Lung microvascular endothelial cell (primary cell): ENCODE results near the gene ADAMTS2. TPM values are rescaled to one million over a fixed set of nuclear protein-coding genes. Genes with fewer than 3 reads are reported as not detected.
"Not testable (repeated sequence)": the region's sequence is repeated elsewhere in the genome, so short reads cannot be mapped to it uniquely, and the experiment has no call there.

ENCODE experiments used
- DNase-seq, 2 donors: peaks; one replicate each; pipeline versions ENCODE4 v3.0.0 to v3.0.0-alpha.2; 2010; ENCODE audit warnings: low read depth in 2 of 2
- total RNA-seq: library from RNA; depleted of rRNA; stranded (reverse); fragments of >200 nt; gene quantifications from 2 replicates; pipeline ENCODE4 v1.2.1, GENCODE V29; 2014

ADAMTS2 gene
- total RNA-seq, 1 donor from 2014 or later, result 0.40 TPM

DNA sequence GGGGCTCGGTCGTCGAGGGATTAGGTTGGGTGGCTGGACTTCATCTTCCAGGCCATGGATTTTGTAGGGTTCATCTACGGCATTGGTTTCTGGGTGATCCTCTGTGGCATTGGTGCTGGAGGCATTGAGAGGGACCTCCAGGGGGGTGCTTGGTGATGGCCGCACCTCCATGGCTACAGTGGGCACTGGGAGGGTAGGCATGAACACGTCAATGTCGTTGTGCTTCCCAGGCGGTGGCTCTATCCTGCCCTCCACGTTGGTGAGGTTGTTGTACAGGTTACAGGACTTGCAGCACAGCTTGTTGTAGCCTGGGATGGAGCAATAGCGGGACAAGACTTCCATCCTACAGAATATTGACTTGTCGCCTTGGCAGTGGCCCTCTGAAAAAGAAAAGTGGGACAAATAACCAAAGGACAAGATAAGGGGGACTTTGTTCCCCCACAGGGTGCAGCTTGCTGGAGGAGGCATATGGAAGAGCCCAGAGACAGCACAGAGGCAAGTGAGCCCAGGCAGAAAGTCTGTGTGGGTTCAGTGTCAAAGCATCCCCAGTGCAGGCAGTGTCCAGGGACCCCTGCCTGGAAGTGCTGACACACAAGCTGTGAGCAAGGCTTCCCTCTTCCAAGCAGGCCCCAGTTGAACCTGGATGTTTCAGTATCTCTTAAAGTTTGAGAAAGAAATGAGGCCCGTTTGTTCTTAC, 231.2 kb downstream of the ADAMTS2 start:
- DNase-seq, result no peak

DNA sequence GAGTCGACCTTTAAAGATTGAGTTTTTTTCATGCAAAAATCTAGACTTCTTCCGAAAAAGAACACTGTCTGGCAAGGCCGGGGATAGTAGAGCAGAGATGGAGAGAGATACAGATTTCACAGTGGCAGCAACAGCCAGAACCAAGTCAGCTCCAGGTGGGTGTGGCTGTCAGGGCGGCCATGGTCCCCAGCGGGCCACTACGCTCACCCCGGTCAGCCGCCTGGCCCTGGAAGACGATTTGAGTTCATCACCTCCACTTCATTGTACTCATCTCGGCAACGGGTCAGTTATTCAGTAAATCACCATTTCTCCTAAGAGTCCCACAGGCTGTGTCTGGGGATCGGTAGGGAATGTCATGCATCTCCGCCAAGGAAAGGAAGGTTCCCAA, 232.1 kb downstream of the ADAMTS2 start:
- DNase-seq, result no peak

DNA sequence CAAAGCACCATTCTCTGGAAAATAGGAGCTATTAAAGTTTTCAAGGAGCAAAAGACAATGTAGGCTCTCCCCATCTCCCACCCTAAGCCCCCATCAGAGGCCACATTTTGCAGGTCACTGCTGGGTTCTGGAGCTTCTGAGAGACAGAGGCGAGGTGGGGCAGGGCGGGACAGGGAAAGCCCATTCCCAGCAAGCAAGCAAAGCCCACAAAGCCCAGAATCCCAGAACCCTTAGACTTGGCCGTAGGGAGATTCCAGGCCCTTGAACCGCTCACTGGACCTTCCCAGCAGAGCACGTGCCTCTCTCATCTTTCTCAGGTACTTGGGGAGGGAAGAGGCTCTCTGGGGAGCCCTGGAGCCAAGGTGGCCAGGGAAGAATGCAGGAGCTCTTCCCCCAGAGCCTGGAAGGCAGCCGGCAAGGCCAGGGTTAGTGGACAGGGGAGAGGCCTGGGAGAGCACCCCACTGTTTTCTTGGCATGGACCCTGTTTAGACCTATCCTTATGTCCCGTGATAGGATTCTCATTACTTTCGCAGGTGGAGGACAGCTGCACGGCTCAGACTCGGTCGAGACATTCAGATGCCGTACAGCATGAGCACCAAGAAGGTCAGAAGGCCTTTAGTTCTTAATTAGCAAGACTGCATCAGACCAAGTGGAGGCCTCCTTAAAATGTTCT, 232.7 kb downstream of the ADAMTS2 start:
- no peak for DNase-seq

DNA sequence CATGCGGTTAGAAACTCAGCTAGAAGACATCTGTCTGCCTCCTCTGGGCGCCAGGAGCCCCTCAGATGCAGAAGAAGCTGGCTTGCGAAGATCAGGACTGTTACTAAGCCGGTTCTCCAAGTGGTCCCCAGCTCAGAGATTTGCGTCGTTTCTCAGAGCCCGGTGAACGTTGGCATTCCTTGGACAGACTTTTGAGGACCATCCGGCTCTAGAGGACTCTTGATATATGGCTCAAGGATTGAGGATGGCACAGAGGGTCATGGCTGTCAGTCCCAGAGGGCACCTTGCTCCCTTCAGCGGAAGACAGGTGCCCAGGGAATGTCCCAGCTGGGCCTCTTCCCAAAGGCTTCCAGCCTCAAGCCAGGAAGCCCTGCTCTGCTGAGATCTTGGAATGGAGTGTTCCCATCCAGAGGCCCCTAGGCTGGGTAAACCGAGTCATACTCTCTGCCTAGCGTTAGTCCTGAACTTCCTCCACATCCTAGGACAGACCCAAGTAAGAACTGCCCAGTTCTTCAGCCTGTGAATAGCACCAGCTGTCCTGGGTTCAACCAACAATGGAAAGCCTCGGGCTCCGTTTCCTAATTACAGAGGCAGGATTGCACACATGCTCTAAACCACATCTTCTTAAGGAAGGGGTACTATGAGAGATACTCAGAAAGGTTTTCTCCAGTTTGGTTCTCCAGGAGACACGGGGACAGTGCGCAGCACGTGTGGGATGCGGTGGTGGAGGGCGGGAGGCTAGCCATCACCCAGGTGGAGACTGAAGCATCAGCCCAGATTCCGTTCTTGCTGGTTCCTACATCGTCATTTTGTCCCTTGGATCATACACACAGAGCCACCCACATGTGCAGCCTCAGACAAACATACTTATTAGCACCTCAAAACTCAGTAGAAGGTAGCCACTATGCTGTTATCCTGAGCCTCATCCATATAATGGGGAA, 233.7 kb downstream of the ADAMTS2 start:
- no peak for DNase-seq

DNA sequence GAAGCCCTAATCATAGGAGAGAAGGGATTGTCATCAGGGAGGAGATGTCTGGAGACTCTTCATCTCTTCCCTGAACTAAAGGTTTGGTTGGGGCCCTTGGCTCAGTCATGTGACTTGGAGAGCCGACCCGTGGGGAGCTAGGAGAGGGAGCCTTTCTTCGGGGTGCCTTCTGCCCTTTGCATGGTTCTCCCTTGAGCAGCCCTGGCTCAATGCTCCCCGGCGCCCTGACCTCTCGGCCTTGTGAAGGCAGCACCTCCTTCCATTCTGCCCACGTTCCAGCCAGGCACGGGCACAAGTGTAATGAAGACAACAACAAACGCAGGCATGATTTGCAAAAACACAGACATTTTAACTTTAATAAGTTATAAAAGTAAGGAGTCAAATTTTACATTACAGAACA, 234.7 kb downstream of the ADAMTS2 start:
- DNase-seq, result no peak

DNA sequence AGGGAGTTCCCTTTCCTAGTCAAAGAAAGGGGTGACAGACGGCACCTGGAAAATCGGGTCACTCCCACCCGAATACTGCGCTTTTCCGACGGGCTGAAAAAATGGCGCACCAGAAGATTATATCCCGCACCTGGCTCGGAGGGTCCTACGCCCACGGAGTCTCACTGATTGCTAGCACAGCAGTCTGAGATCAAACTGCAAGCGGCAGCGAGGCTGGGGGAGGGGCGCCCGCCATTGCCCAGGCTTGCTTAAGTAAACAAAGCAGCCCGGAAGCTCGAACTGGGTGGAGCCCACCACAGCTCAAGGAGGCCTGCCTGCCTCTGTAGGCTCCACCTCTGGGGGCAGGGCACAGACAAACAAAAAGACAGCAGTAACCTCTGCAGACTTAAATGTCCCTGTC, 244.0 kb downstream of the ADAMTS2 start:
- DNase-seq, result not testable (repeated sequence)

DNA sequence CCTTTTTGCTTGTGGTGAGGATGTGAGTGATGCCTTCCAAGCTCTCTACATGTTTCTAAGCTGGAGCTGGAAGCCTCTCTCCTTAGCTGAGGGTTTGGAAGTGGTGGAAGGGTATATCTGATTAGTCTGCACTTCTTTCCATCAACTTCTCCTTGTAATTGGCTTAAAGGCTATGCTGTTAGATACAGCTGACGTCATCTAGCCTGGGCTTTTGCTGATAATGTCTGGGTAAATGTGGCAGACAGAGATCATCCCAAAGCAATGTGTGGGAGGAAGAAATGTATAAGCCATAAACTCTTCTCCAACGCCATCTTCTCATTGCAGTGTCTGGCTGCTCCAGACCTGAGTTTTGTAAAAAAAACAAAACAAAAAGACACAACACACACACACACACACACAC, 255.8 kb downstream of the ADAMTS2 start:
- DNase-seq, result no peak

DNA sequence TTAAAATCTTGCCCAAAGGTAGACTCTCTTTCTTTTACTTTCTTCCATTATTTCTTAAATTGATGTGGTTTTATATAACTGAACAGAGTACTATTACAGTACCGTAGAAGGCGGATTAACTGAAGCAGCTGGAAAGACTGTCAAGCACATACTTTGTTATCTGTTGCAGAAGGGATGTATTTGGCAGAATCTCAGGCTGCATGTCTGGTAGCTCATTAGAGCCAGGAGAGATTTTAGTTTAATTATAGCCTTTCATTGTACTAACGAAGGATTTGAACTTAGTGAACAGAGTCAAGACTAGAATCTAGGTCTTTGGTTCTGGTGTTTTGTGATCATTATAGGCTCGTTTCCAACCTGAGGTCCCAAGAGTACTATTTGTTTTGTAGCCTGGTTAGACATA, 264.5 kb downstream of the ADAMTS2 start:
- DNase-seq, result no peak

DNA sequence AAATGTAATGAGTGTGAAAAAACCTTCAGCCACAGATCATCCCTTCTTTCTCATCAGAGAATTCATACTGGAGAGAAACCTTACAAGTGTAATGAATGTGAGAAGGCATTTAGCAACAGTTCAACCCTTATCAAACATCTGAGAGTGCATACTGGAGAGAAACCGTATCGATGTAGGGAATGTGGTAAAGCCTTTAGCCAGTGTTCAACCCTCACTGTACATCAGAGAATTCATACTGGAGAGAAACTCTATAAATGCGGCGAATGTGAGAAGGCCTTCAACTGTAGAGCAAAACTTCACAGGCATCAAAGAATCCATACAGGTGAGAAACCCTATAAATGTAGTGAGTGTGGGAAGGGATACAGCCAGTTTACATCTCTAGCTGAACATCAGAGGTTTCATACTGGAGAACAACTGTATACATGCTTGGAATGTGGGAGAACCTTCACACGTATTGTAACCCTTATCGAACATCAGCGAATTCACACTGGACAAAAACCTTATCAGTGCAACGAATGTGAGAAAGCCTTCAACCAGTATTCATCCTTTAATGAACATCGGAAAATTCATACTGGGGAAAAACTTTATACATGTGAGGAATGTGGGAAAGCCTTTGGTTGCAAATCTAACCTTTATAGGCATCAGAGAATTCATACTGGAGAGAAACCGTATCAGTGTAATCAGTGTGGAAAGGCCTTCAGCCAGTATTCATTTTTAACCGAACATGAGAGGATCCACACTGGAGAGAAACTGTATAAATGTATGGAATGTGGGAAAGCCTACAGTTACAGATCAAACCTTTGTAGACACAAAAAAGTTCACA, 265.9 kb downstream of the ADAMTS2 start:
- no peak for DNase-seq

DNA sequence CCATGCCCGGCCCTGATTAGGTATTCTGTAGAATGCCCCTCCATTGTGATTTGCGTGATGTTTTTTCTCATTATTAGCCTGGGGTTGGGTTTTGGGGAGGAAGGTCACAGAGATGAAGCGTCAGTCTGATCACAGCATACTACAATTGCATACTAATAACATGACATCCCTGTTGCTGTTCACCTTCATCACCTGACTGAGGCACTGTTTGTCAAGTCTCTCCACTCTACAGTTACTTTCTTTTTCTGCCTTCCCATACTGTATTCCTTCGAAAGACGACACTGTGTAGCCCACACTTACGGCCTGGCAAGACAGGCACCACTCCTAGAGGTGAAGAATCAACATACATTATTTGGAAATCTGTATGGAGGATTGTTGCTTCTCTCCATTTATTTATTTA, 279.6 kb downstream of the ADAMTS2 start:
- DNase-seq, result no peak

DNA sequence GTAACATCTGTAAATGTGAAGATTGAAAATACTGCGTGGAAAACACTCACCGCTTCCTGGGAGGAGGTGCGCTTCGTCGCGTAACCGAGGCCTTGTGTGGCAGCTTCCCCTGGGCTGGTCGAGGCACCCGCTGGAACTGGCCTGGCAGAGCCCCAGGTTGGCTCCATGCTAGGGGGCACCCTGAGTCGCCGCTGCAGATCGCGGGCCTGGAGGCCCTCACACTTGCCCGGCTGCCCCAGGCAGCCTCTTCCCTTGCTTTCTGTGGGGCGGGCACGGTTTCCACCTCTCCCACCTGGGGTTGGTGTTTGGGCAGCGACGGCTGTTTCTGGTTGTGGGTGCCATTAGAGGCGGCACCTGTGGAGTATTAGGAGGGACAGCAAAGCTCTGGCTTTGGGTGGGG, 284.2 kb downstream of the ADAMTS2 start:
- no peak for DNase-seq

Other genes starting within 250 kb of the ADAMTS2 start
- gene RUFY1, start 205.1 kb upstream of the ADAMTS2 start, total RNA-seq, result 27.5 and 62.9 TPM in 2 replicates